Eye (tissue), 1 donor: ENCODE measurements around the gene DEAF1.

Experiments
- DNase-seq: peaks from one replicate; pipeline ENCODE4 v3.0.0-alpha.2; 2015

Gene DEAF1

DNA sequence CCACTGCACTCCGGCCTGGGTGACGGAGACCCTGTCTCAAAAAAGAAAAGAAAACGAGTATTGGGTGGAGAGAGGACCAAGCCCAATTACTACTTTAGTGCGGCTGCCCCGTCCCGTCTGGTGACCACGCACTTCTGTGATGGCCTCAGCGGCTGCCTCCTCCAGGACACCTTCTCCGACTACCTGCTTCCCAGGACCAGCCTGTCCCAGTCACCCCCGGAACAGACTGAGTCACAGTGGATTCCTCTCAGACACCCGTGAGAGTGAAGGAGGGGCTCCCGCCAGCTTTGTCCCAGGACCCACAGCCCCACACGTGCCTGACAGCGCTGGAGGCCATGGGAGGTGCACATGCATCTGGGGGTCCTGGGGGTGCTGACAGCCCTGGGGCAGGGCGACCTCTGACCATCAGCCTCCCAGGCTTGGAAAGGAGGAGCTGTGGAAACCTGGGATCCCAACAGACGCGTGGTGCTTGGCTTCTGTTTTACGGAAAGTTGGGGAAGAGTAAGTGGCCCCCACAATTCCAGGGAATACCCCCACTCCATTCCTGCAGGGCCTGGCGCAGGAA, 53.1 kb downstream of the DEAF1 start:
- no peak for DNase-seq

DNA sequence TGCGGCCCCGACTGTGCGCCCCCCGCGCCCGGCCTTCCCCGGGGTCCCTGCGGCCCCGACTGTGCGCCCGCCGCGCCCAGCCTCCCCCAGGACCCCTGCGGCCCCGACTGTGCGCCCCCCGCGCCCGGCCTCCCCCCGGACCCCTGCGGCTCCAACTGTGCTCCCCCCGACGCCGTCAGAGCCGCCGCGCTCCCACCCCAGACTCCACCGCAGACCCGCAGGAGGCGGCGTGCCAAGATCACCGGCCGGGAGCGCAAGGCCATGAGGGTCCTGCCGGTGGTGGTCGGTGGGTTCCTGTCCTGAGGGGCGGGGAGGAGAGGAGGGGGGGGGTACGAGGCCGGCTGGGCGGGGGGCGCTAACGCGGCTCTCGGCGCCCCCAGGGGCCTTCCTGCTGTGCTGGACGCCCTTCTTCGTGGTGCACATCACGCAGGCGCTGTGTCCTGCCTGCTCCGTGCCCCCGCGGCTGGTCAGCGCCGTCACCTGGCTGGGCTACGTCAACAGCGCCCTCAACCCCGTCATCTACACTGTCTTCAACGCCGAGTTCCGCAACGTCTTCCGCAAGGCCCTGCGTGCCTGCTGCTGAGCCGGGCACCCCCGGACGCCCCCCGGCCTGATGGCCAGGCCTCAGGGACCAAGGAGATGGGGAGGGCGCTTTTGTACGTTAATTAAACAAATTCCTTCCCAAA, 54.9 kb downstream of the DEAF1 start:
- peak; percentile 31 for DNase-seq

DNA sequence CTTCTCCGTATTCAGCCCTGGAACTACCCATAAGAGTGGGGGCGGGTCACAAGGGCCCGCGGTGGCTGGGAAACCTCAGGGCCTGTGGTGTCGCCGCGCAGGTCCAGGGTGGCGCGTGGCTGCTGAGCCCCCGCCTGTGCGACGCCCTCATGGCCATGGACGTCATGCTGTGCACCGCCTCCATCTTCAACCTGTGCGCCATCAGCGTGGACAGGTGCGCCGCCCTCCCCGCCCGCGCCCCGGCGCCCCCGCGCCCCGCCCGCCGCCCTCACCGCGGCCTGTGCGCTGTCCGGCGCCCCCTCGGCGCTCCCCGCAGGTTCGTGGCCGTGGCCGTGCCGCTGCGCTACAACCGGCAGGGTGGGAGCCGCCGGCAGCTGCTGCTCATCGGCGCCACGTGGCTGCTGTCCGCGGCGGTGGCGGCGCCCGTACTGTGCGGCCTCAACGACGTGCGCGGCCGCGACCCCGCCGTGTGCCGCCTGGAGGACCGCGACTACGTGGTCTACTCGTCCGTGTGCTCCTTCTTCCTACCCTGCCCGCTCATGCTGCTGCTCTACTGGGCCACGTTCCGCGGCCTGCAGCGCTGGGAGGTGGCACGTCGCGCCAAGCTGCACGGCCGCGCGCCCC, 55.6 kb downstream of the DEAF1 start:
- DNase-seq = peak; percentile 61

GRCh38 chr11:638631-639331, 56.2 kb downstream of the DEAF1 start:
- peak; percentile 66 for DNase-seq

- peak; percentile 66 for DNase-seq
Observed at GRCh38 chr11:637593-638521, 57.2 kb downstream of the DEAF1 start.

DNA sequence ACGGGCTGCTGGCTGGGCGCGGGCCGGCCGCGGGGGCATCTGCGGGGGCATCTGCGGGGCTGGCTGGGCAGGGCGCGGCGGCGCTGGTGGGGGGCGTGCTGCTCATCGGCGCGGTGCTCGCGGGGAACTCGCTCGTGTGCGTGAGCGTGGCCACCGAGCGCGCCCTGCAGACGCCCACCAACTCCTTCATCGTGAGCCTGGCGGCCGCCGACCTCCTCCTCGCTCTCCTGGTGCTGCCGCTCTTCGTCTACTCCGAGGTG, 57.8 kb downstream of the DEAF1 start:
- DNase-seq = no peak

DNA sequence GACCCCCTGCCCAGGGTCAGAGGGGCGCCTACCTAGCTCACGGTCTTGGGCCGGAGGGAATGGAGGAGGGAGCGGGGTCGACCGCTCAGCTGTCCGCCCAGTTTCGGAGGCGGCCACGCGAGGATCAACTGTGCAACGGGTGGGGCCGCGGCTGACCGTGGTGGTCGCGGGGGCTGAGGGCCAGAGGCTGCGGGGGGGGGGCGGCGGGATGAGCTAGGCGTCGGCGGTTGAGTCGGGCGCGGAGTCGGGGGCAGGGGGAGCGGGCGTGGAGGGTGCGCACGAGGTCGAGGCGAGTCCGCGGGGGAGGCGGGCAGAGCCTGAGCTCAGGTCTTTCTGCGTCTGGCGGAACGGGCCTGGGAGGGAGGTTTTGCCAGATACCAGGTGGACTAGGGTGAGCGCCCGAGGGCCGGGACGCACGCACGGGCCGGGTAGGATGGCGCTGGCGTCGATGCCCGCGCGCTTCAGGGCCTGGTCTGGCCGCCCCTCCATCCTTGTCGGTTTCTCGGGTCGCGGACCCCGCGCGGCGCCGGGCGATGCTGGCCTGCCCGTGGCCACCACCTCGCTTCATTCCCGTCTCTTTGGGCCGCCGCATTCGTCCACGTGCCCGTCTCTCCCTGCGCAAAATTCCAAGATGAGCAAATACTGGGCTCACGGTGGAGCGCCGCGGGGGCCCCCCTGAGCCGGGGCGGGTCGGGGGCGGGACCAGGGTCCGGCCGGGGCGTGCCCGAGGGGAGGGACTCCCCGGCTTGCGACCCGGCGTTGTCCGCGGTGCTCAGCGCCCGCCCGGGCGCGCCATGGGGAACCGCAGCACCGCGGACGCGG, 58.3 kb downstream of the DEAF1 start, which contains the start of gene DRD4:
Gene DRD4 (plus strand): TSS at position 759 of the 822 bp plus-strand sequence. CDS start 36 bp downstream, at position 795.
- peak; percentile 52 for DNase-seq

GRCh38 chr11:635945-636510, 59.0 kb downstream of the DEAF1 start:
- no peak for DNase-seq

- DNase-seq = no peak
Observed at GRCh38 chr11:630871-631270, 64.2 kb downstream of the DEAF1 start.

- DNase-seq = no peak
Observed at GRCh38 chr11:629237-629583, 65.8 kb downstream of the DEAF1 start.

GRCh38 chr11:628056-628455, 67.0 kb downstream of the DEAF1 start:
- DNase-seq = no peak

DNA sequence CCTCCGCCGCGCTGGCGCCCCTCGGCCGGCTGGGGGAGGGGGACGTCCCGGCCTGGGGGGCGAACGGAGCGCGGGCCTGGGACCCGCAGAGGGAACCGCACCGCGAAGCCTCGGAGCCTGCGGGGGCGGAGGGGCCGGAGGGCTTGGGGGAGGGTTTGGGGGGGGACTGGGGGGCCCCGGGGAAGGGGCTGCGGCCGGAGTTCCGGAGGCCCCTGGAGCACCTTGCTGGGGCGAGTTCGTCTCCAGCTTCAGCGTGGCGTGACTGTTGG, 67.8 kb downstream of the DEAF1 start:
- DNase-seq = no peak

DNA sequence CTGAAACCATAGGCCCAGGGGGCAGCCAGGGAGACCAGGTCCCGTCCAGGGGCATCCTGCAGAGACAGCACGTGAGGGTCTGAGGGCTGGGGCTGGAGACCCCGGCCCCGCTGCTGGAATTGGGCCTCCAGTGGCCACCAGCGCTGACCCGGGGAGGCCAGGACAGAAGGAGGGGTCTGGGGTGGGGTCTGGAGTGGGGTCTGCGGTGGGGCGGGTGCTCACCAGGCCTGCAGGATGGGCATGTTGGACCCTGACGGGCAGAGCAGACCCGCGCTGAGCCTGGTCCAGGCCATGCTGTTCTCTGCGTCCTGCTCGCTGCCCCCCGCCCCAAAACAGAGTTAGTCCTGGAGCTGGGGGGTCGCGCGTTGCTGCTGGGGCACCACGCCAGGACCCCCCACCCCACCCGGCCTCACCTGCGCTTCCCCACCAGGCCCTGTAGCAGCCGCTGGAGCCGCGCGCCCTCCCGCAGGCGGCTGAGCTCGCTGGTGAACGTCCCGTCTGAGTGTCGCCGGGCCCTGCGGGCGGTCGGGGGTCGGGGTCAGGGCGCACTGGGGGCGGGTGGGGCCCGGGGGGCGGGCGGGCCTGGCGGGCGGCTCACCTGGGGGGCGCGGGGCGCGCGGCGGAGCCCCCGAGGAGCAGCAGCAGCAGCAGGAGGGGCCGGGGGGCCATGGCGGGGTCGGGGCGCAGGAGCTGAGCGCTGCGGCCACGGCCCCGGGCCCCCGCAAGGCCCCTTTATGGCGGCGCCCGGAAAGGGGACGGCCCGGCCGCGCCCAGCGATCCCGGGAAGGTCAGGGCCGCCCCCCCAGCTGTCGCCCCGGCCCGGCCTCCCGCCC, 68.3 kb downstream of the DEAF1 start, which contains the start of gene SCT:
Gene SCT (minus strand): TSS at position 707 of the 833 bp plus-strand sequence. CDS start 38 bp downstream, at position 669.
- DNase-seq = no peak

DNA sequence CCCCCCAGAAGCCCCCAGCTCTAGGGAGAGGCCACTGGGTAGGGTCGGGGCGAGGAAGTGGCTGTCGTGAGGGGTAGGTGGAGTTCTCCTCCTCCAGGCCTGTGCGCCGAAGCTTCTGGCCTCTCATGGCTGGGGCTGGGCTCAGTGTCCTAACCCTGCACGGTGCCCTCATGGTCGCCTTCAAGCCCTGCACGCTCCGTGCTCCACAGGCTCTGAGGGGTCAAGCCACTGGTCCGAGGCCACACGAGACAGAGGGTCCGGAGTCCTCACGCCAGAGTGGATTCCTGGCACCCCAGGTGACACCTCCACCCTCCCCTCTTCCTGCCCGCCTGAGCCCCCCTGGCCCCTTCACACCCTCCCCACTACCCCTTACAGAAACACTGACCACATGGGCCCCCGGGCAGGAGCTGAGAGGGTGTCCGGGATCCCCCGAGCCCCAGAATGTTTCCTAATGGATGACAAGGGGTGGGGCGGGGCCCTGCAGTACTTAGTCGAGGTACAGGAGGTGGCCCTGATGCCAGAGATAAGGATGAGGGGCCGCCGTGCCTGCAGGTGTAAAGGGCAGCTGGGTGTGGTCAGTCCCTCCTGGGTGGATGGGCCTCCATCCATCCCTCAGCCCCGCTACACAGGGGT, 69.3 kb downstream of the DEAF1 start:
- DNase-seq = no peak

- no peak for DNase-seq
Observed at GRCh38 chr11:624705-625635, 70.1 kb downstream of the DEAF1 start, which contains the start of gene CDHR5. Gene CDHR5 (minus strand): TSS chr11:624955. CDS start chr11:624902, 53 bp downstream.

- no peak for DNase-seq
Observed at GRCh38 chr11:623999-624704, 70.9 kb downstream of the DEAF1 start.

DNA sequence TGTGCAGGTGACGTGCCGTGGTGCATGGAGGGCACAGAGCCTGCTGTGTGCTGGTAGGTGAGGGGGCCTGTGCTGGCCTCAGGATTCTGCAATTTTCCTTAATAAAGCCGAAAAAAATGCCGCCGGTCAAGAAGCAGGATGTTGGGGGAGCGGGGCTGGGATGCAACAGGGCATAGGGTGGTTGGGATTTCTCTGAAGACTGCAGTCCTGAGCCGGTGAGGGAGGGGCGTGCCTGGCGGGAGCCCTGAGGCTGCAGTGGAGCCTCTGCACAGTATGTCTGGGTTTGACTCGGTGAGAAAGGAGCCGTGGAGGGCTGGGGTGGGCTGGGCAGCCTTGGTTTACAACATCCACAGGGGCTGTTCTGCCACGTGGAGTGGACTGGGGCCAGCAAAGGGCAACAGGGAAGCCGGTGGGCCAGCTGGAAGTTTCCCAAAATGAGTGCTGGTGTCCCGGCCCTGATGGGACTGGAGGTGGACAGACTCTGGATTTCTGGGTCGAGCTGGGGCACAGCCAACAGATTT, 71.6 kb downstream of the DEAF1 start:
- DNase-seq = no peak

- no peak for DNase-seq
Observed at GRCh38 chr11:621838-622237, 73.2 kb downstream of the DEAF1 start.
